Activated gamma-delta T cell treated with anti-CD3 and anti-CD28 coated beads, Interleukin-2, amount 50 U/mL, for 16 hours (primary cell): ENCODE measurements around the gene FXR2.

ENCODE experiments used
- DNase-seq: peaks from one replicate; pipeline ENCODE4 v3.0.0-alpha.2; 2020; ENCODE audit warnings: low read depth

FXR2 gene

DNA sequence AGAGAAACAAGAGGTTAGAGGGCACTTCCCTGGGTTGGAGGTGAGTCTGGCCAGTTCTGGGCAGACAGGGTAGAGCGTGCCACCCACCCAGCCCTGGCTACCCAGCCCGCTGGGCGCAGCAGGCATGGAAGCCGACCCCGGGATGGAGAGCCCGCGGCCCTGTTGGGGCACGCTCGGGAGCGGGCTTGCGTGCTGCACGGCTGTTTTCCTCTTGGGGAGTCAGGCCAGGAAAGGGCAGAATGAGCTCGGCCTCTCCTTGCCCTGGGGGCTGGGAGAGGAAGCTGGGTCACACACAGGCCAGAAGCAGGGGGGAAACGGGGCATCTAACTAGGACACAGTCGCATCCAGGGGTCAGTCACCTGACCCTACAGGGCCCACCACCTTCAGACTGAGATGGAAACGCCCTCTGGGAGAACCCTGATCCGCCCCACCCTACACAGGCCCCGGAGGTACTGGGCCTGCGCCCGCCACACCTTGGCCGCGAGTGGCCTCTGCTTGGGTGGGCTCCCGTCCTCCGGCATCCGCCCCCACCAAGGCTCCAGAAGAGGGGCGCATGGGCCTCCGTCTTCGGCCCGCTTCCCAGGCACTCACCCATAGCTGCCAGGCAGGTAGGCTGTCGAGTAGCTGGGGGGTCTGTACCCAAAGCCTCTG is 26.0 kb downstream of the FXR2 start:
- no peak for DNase-seq

DNA sequence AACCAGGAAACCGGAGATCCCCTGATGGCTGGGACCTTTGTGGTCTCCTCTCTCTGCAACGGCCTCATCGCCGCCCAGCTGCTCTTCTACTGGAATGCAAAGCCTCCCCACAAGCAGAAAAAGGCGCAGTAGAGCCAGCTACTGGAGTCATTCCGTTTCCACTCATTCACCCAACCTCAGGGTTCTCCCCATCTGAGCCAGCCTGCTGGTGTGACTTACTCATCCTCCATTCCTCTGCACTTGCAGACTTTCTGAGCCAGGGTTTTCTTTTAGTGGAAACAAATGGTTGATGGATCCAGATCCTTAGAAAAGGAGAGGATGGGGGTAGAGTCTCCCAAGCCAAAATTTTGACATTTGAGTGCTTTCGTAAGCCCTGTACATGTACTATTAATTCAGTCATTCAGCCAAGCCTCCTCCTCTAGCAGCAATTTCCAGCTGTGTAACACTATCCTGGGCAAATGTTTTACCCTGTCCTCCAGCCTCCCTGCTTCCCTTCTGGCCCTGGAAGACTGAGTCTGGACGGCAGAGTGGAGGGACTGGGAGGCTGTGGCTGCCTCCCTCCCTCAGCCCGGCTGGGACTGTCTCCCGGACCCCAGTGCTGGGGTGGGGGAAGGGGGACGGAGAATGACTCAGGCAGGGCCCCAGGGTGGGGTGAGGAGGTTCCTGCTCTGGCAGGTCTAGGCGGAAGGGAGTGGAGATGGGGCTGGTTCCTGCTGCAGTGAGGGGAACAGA is 27.1 kb downstream of the FXR2 start:
- no peak for DNase-seq

DNA sequence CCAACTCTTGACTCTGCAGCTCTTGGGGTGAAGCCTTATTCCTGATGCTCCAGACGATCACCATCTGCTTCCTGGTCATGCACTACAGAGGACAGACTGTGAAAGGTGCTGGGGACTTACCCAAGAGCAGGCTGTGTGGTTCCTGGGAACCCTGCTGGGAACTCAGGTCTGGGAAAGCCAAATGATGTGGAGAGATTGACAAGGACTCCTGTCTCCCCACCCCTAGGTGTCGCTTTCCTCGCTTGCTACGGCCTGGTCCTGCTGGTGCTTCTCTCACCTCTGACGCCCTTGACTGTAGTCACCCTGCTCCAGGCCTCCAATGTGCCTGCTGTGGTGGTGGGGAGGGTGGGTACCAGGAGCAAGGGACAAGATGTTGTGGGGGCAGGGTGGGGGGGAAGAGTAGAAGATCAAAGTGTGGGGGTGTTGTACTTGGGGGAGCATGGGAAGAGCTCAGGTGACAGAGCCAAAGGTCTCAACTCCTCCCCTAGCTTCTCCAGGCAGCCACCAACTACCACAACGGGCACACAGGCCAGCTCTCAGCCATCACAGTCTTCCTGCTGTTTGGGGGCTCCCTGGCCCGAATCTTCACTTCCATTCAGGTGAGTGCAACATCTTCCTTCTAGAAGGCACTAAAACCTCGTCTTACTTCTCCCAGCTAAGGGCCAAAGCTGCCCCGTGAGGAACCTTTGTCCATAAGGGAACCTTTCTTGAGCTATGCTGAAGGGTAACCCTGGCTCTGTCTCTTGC is 27.9 kb downstream of the FXR2 start:
- DNase-seq: no peak

DNA sequence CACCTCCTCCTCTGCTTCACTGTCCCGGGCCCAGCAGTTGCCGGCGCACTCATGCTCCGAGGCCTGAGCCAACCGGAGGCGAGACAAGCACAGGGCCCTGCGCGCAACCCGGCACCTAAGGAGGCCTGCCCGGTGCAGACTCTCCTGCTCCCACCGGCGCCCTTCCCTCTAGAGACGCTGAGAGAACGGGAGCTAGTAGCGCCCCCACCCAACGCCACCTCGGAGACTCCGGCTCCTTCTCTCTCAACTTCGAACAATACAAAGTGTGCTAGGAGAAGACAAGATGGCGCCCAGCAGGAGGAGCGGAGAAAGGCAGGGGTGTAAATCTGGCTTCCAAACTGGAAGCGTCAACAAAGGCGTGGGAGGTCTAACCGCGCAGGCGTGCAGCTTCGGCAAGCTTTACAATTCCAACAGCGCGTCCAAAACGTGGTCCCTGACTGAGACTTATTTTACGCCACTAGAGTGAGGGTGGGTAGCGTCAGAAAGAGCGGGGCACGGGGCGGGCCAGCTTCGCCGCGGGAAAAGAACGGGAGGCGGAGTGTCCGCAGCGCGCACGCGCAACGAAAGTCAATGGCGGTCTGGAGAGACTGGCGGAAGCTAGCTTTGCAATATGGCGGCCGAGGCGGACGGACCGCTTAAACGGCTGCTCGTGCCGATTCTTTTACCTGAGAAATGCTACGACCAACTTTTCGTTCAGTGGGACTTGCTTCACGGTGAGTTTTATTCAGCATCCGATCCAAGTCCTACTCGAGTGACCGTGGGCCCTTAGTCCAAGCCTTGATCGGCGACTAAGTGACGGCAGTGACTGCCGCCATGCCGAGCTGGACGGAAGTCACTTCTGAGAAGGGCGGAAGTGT is 31.2 kb downstream of the FXR2 start, which contains the start of gene MPDU1:
Gene MPDU1 (plus strand): TSS at position 600 of the 857 bp plus-strand sequence. CDS start 11 bp downstream, at position 611.
- peak; percentile 90 for DNase-seq

DNA sequence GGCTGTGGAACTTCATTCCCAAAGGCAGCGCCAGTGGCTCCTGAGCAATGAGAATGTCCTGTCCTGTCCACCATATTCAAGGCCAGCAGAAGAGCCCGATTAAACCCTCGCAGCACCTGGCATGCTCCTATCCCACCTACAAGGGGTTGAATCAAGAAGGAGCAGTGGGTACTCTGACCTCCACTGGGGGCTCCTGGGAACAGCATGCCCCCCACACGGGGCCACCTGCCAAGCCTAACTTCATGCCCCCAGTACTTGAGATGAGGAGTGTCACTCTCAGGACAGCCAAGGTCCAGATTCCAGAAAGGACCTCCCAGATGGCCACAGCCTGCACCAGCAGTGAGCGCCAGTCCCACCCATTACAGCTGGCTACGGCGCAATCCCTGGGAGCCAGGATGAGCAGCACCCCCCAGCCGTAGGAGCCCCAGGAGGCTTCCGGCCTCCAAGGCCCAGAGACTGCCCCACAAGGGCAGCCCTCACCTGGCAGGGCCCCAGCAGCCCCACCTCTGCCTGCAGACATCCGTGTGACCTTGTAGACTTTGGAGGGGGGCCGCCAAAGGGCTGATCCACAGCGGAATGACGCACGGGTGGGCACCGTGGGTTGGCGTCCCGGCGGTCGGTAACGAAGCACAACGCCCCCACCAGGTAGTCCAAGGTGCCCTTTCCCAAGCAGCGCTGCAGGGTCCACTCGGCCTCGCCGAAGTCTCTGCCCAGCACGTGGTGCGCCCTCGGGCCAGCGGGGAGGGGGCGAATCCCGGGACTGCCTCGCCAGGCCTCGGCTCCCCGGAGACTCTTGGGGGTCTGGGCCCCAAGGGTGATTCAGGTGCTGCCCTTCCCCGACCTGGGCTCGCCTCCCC is 32.1 kb downstream of the FXR2 start:
- DNase-seq: no peak

DNA sequence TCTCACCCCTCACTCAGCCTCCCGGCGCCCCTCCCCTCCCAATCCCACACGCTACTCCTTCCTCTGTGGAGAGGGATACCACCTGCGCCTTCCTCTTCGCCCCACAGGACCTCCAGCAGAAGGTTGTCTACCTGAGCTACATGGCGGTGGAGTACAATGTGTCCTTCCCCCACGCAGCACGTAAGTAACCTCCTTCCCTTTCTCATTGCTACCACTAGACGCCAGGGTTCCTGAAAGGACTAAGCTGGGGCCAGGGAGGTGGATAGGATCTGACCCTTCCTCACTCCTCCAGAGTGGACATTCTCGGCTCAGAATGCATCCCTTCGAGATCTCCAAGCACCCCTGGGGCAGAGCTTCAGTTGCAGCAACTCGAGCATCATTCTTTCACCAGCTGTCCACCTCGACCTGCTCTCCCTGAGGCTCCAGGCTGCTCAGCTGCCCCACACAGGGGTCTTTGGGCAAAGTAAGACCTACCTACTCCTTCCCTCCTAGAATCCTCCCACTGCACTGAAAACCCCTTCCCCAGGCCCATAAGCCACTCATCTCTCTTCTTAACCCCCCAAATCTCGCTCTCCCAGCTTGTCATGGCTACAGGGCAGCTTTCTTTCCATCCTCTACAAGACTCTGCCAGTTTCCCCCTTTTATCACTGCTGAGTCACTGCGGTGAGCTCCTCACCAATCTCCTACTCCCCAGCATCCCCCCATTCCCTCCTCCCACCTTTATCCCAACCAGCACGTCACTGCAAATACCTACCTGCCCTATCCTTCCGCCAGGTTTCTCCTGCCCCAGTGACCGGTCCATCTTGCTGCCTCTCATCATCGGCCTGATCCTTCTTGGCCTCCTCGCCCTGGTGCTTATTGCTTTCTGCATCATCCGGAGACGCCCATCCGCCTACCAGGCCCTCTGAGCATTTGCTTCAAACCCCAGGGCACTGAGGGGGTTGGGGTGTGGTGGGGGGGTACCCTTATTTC is 33.8 kb downstream of the FXR2 start:
- DNase-seq: no peak

DNA sequence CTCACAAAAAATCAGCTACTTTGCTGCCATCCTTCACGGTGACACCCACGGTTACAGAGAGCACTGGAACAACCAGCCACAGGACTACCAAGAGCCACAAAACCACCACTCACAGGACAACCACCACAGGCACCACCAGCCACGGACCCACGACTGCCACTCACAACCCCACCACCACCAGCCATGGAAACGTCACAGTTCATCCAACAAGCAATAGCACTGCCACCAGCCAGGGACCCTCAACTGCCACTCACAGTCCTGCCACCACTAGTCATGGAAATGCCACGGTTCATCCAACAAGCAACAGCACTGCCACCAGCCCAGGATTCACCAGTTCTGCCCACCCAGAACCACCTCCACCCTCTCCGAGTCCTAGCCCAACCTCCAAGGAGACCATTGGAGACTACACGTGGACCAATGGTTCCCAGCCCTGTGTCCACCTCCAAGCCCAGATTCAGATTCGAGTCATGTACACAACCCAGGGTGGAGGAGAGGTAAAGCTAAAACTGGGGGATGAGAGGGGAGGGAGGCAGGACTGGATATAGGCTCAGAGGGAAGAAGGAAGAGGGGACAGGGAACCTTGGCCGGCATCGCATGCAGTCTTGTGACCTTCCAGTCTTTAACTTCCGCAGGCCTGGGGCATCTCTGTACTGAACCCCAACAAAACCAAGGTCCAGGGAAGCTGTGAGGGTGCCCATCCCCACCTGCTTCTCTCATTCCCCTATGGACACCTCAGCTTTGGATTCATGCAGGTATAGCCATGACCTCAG is 34.7 kb downstream of the FXR2 start:
- DNase-seq: no peak

DNA sequence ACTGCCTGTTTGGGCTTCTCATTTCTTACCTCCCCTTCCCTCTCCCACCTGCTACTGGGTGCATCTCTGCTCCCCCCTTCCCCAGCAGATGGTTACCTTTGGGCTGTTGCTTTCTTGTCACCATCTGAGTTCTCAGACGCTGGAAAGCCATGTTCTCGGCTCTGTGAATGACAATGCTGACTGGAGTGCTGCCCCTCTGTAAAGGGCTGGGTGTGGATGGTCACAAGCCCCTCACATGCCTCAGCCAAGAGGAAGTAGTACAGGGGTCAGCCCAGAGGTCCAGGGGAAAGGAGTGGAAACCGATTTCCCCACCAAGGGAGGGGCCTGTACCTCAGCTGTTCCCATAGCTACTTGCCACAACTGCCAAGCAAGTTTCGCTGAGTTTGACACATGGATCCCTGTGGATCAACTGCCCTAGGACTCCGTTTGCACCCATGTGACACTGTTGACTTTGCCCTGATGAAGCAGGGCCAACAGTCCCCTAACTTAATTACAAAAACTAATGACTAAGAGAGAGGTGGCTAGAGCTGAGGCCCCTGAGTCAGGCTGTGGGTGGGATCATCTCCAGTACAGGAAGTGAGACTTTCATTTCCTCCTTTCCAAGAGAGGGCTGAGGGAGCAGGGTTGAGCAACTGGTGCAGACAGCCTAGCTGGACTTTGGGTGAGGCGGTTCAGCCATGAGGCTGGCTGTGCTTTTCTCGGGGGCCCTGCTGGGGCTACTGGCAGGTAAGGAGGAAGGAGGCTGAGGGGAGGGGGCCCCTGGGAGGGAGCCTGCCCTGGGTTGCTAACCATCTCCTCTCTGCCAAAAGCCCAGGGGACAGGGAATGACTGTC is 35.5 kb downstream of the FXR2 start, which contains the start of gene CD68:
Gene CD68 (plus strand): TSS at position 638 of the 833 bp plus-strand sequence. CDS start 40 bp downstream, at position 678.
- DNase-seq: peak; percentile 45

DNA sequence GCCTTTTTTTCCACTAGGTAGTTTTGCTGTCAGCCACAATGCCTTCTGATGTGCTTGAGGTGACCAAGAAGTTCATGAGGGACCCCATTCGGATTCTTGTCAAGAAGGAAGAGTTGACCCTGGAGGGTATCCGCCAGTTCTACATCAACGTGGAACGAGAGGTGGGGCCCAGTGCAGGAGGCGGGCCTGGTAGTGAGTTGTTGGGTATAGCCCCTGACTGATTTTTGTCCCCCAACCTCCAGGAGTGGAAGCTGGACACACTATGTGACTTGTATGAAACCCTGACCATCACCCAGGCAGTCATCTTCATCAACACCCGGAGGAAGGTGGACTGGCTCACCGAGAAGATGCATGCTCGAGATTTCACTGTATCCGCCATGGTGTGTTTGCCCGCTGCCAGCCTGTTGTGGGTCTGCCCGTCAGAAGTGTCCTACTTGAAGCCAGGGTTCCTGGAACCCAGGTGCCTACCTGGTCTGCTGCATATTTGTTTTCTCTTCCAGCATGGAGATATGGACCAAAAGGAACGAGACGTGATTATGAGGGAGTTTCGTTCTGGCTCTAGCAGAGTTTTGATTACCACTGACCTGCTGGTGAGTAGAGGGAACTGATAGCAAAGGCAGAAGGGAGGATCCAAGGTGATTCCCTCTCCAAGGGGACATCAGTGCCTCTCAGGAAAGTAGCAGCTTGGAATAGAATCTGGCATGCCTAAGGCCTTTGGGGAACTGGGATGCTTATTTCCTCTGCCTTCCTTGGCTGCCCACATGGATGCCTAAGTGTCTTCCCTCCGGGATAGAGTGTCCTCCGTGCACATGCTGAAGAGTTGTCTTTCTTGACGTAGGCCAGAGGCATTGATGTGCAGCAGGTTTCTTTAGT is 37.1 kb downstream of the FXR2 start:
- DNase-seq: no peak

DNA sequence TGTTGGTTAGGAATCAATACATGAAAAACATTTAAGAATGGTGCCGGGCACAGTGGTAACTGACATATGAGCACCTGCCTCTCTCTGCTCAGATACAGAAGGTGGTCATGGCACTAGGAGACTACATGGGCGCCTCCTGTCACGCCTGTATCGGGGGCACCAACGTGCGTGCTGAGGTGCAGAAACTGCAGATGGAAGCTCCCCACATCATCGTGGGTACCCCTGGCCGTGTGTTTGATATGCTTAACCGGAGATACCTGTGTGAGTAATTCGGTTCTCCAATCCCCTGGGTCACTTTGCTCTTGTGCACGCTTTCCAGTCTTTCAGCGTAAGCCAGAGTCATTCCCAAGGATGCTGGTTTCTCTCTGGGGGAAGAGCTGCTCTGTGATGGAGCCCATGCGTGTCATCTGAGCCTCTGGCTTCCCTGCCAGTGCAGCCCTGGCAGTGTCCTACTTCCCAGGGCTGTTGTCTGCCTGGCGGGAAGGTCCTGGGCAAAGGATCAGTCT is 38.2 kb downstream of the FXR2 start:
- DNase-seq: no peak

DNA sequence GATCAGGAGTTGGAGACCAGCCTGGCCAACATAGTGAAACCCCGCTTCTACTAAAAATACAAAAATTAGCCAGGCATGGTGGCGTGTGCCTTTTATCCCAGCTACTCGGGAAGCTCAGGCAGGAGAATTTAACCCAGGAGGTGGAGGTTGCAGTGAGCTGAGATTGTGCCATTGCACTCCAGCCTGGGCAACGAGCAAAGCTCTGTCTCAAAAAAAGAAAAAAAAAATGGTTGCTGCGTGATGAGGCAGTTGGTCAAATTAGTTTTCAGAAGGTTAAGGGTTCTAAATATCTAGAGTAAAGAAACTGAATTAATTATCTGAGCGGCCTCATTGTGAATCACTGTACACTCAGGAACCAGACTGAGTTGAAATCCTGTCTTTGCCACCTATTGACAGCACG is 38.7 kb downstream of the FXR2 start:
- DNase-seq: no peak

DNA sequence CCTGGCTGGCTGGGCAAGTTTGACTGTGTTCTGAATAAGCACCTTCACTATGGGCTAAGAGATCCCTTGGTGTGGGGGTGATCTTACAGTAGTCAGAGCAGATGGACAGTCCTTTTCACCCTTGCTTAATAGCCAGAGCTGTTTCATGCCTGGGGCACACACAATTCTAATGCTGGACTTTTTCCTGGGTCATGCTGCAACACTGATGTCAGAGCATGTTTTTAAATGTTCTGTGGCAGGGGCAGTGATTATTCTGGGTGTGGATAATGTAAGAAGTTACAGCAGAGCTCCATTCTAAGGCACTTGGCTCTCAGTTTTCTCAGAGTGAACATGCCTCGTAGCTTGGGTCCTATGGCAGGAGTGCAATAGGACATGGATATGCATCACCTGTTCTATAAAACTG is 39.2 kb downstream of the FXR2 start:
- no peak for DNase-seq

DNA sequence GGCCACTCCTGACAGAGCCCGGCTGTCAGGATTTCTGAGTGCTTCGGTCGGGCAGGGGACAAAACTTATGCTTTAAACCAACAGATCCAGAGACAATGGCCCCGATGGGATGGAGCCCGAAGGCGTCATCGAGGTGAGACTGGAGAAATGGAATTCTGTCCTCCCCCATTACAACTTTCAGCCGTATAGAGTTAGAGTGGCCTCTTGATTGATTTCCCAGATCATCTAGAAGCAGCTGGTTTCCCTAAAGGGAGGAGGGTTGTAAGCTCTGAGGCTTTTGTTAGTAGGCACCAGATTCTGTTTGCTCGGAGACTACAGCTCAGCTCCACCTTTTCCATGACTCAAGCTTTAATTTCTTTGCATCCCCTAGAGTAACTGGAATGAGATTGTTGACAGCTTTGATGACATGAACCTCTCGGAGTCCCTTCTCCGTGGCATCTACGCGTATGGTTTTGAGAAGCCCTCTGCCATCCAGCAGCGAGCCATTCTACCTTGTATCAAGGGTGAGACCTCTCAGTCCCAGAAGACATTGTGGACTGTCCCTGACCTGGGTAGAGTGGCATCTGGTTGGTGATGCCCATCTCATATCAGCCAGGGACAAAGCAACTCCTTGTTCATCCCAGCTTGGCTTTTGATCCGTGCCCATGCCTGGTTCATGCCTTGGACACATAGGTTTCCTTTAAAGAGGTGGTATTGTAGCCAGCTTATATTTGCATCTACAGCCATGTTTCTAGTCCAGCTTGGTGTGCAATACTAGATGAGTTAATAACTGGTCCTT is 40.3 kb downstream of the FXR2 start:
- DNase-seq: no peak

DNA sequence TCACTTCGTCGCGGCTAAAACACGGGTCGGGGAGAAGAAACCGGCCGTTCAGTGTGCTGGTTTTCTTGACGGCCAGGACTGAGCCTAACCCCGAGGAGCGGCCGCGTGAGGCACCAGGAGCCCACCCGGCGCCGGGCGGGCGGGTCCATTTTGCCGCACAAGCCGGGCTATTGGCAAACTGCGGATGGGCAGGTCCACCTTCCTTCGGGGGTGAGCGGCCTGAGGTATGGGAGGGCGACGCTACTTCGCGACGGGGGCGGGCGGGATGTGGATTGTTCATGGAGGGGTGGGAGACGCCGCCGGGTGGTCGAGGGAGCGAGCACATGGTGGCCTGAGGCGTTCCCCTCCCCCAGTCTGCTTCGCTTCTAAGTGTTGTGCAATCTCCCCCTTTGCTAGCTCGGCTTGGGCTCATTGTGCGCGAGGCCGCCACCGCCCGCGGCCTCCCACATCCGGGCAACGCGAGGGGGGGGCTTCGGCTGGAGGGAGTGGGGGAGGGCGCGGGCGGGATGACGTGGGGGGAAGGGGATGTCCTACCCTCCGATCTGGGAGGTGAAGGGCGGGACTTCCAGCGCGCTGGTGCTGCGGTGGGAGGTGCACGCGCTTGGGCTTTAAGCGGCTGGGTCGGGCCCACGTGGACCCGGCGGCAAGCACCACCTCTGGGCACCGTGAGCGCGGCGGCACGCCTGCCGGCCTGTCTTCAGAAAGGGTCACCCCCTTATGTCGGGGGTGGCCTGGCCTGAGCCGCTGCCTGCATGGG is 41.2 kb downstream of the FXR2 start:
- DNase-seq: peak; percentile 88
